Activated CD8-positive, alpha-beta memory T cell treated with anti-CD3 and anti-CD28 coated beads, Interleukin-2, amount 50 U/mL, for 1 hour (primary cell): ENCODE data around the gene IP6K2.
"Not testable (repeated sequence)": the region's sequence is repeated elsewhere in the genome, so short reads cannot be mapped to it uniquely, and the experiment has no call there.

Experiments used
- DNase-seq: peaks from one replicate; pipeline ENCODE4 v3.0.0-alpha.2; 2020; ENCODE audit errors: extremely low read depth

Gene IP6K2, protein sequence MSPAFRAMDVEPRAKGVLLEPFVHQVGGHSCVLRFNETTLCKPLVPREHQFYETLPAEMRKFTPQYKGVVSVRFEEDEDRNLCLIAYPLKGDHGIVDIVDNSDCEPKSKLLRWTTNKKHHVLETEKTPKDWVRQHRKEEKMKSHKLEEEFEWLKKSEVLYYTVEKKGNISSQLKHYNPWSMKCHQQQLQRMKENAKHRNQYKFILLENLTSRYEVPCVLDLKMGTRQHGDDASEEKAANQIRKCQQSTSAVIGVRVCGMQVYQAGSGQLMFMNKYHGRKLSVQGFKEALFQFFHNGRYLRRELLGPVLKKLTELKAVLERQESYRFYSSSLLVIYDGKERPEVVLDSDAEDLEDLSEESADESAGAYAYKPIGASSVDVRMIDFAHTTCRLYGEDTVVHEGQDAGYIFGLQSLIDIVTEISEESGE

GRCh38 chr3:48716982-48717746, at the start of gene IP6K2:
Gene IP6K2, minus strand, starts transcription at chr3:48717221. Its CDS starts 21,930 bp downstream, at chr3:48695291.
- peak; percentile 97 for DNase-seq

GRCh38 chr3:48765376-48765775, 48.4 kb upstream of the IP6K2 start:
- DNase-seq: no peak

DNA sequence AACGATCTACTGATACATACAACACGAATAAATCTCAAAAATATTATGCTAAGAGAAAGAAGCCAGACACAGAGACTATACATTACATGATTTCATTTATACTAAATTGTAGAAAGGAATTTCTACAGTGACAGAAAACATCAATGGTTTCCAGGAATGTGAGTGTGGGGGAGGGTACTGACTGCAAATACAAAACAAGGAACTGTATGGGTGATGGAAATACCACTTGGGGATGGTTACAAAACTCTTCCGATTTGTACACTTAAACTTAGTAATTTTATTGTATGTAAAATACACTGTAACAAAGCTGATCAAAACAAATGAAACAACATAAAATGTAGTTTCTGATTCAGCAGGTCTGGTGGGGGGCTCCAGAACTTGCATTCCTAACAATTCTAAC, 45.8 kb upstream of the IP6K2 start:
- DNase-seq: no peak

GRCh38 chr3:48759991-48760540, 43.0 kb upstream of the IP6K2 start:
- not testable (repeated sequence) for DNase-seq

GRCh38 chr3:48759531-48759930, 42.5 kb upstream of the IP6K2 start:
- DNase-seq: not testable (repeated sequence)

- DNase-seq: no peak
Observed at GRCh38 chr3:48759071-48759470, 42.0 kb upstream of the IP6K2 start.

- DNase-seq: no peak
Observed at GRCh38 chr3:48756640-48757039, 39.6 kb upstream of the IP6K2 start.

DNA sequence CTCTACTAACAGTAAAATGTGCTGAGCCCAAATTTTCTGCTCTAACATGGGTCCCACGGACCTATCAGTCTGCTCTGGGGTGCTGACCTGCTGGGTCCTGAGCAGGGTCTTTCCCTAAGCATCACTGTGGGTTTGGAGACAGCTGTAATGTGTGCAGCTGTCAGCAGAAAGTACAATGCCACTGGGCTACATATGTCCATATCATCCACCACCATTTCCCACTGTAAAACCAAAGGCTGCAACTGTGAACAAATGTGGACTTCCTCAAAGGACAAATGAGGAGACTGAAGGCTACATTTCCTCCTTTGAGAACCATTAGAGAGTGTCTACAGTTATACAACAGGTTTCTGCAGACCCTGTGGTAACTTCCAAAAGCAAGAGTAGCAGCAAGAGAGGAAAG, 33.8 kb upstream of the IP6K2 start:
- no peak for DNase-seq

- DNase-seq: no peak
Observed at GRCh38 chr3:48748754-48749153, 31.7 kb upstream of the IP6K2 start.

DNA sequence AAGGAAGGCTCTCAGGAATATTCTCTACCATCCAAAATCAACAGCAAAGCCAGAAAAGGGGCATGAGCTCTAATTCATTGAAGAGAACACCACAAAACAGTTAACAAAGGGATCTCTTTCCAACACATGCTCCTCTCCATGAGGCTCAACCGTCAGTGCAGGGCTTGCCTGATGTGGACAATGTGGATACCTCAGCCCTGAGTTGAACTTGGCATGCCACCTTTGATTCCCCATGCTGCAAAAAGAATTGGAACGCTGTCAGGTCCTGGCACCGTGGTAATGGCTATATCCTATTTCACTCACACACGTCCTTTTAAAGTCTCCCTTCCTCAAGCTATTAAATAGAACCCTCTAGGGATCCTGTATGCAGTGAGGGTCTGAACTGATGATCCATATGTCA, 30.7 kb upstream of the IP6K2 start:
- no peak for DNase-seq

- DNase-seq: no peak
Observed at GRCh38 chr3:48747015-48747615, 30.1 kb upstream of the IP6K2 start.

GRCh38 chr3:48743773-48744172, 26.8 kb upstream of the IP6K2 start:
- DNase-seq: no peak

DNA sequence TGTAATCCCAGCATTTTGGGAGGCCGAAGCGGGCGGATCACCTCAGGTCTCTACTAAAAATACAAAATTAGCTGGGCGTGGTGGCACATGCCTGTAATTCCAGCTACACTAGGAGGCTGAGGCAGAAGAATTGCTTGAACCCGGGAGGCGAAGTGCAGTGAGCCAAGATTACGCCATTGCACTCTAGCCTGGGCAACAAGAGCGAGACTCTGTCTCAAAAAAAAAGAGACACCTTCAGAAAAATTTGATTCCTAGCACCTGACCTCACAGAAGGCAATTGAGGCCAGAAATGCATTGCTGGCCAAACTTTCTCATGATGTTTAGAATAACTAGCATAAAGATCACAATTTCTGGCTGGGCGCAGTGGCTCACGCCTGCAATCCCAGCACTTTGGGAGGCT, 24.2 kb upstream of the IP6K2 start:
- DNase-seq: not testable (repeated sequence)

DNA sequence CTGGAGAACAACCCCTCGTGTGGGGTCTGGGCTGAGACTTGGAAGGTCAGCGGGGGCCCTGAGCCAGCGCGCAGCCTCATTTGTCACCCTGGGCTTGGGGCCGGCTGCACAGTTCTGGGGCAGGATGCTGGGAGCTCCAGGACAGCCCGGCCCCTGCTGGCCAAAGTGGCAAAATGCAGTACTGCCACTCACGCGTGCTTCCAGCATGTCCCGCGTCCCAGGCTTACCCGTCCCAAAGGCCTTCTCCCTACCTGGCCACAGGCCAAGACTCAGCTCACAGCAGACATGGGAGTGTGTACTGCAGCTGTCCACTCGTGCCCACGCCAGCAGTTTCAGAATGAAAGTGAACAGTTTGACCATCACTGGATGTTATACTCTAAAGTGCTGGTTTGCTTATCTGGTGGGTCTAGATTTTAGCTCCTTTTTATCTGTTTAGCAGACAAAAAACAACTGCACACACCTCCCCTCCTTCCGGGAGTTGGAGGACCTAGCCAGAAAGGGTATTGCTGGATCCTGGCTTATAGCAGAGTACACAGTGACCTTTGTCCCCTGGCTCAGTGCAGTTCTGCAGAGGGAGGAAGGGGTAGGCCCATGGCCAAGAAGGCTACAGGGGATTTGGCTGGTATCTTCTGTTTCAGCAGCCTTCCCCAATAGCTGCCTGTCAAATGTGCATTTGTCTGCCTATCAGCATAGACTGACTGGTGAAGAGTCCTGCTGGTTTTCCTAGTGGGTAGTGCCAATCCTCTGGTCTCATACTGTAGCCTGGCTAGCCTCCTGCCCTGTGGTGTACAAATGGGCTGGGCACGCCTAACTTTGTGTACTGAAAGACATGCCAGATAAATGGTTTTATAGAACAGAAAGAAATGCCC, 23.2 kb upstream of the IP6K2 start:
- DNase-seq: no peak

DNA sequence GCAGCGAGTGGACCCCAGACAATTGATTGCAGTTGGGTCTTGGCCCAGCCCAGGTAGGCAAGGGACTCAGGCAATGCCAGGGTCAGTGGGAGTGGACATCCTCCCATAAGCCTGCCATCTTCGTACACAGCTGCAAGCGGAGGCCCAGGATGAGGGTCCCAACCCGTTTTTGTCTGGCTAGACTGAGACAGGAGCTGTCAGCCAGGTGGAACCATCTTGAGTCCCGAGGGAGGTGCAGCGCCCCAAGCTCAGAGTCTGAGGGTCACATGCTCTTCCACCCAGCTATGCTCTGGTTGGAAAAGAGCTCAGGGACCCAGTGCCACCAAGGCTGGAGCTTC, 22.6 kb upstream of the IP6K2 start:
- no peak for DNase-seq

GRCh38 chr3:48738926-48739616, 22.1 kb upstream of the IP6K2 start:
- no peak for DNase-seq

GRCh38 chr3:48738144-48738536, 21.1 kb upstream of the IP6K2 start:
- DNase-seq: no peak

- DNase-seq: not testable (repeated sequence)
Observed at GRCh38 chr3:48735075-48735767, 18.2 kb upstream of the IP6K2 start.

GRCh38 chr3:48734541-48734940, 17.5 kb upstream of the IP6K2 start:
- DNase-seq: not testable (repeated sequence)
